ENCODE measurements around the gene HS3ST6. TPM values are rescaled to one million over a fixed set of nuclear protein-coding genes. Genes with fewer than 3 reads are reported as not detected.
"Not testable (repeated sequence)": the region's sequence is repeated elsewhere in the genome, so short reads cannot be mapped to it uniquely, and the experiment has no call there.

The HS3ST6 gene
- total RNA-seq, 1 experiment from 2014 or later = not detected

DNA sequence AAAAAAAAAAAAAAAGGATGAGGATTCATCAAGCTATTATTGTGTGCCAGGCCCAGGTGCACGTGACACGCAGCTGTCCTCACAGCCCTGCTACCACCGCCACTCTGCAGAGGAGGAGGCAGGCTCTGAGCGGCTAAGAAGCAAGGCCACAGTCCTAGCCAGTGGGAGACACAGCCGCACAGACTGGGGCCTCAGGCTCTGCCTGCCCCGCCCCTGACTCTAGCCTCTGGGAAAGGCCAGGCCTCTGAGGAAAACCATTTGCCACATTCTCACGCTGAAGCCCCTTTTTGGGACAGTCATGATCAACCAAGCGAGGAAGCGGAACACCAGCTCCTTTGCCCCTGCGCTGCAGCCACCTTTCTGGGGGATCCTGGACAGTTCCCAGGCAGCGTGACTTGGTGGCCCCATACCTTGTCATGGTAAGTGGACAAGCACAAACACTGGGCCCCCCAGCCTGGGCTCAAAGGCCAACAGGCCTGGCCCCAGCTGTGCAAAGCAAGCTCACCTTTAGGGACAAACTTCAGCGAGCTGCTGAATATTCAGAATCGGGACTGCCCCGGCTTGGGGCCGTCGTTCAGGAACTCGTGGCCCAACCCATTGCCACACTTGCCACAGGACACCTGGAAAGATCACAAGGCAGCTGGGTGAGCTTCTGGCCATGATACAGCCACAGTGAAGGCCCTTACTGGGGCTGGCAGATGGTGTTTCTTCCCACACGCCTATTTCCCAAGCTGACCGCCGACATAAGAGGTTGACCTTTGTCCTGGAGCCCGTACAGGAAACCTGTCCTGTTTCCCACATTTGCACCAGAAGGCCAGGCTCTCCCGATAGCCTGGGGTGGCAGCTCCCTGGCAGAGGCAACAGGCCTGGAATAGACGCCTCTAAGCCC, 22.3 kb upstream of the HS3ST6 start:
- no peaks in the 10 kb centered on the region for H3K27me3 ChIP-seq (replicated peaks; ENCODE audit: control insufficient read depth, insufficient read depth, low read length)
- no peaks in the 10 kb centered on the region; the same call in none of the 2 replicates for H3K36me3 ChIP-seq (ENCODE audit: control insufficient read depth, insufficient read depth, low read length)
- no peaks in the 10 kb centered on the region for H3K9me3 Mint-ChIP-seq (ENCODE audit: unreplicated experiment)
- peaks cover 34% of the 10 kb centered on the region for H3K36me3 Mint-ChIP-seq (ENCODE audit: insufficient read depth, unreplicated experiment)
- POLR2A ChIA-PET = interaction anchor here (0.7 to 1.6 kb wide), 4 partner anchors 20 to 215 kb away, joined by 3 to 29 read pairs (median 4); partner anchors contain the start of genes RPS2 and TRAF7
- peak overlapping the region; percentile 24 for H3K4me3 ChIP-seq (ENCODE audit: low read depth, low read length)
- no TSS peak for BruUV-seq (replicated peaks)
- H3K27me3 Mint-ChIP-seq (ENCODE audit: insufficient read depth, unreplicated experiment) = no peaks in the 10 kb centered on the region
- H3K4me1 ChIP-seq = peaks cover 28% of the 10 kb centered on the region
- H3K9me3 ChIP-seq = no peaks in the 10 kb centered on the region
- H3K4me1 Mint-ChIP-seq (ENCODE audit: low read depth, unreplicated experiment) = no peaks in the 10 kb centered on the region
- TF ChIP-seq, protein P1, sequence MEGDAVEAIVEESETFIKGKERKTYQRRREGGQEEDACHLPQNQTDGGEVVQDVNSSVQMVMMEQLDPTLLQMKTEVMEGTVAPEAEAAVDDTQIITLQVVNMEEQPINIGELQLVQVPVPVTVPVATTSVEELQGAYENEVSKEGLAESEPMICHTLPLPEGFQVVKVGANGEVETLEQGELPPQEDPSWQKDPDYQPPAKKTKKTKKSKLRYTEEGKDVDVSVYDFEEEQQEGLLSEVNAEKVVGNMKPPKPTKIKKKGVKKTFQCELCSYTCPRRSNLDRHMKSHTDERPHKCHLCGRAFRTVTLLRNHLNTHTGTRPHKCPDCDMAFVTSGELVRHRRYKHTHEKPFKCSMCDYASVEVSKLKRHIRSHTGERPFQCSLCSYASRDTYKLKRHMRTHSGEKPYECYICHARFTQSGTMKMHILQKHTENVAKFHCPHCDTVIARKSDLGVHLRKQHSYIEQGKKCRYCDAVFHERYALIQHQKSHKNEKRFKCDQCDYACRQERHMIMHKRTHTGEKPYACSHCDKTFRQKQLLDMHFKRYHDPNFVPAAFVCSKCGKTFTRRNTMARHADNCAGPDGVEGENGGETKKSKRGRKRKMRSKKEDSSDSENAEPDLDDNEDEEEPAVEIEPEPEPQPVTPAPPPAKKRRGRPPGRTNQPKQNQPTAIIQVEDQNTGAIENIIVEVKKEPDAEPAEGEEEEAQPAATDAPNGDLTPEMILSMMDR (IDR thresholded peaks at IDR 0.05; ENCODE audit: insufficient read depth in 1 of 2, low read depth in 1 of 2, low read length in 1 of 2, severe bottlenecking in 1 of 2, unreplicated experiment in 1 of 2) = no peak
- H3K4me3 Mint-ChIP-seq (ENCODE audit: unreplicated experiment) = peak overlapping the region; percentile 87
- CTCF ChIA-PET = interaction anchor here (0.6 to 2.0 kb wide), 7 partner anchors 8 to 375 kb away, joined by 3 to 9 read pairs (median 3); partner anchors contain the start of genes GFER and NUBP2
- H3K27ac Mint-ChIP-seq (ENCODE audit: unreplicated experiment) = peak overlapping the region; percentile 61
- intact Hi-C loops (cut with micrococcal nuclease; ENCODE audit: unreplicated experiment) = no loop called here
- peak; percentile 51 to 76 for DNase-seq

DNA sequence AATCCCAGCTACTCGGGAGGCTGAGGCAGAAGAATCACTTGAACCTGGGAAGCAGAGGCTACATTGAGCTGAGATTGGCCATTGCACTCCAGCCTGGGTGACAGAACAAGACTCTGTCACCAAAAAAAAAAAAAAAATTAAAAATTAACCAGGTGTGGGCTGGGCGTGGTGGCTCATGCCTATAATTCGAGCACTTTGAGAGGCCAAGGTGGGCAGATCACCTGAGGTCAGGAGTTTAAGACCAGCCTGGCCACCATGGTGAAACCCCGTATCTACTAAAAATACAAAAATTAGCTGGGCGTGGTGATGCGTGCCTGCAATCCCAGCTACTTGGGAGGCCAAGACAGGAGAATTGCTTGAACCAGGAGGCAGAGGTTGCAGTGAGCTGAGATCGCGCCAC, 21.6 kb upstream of the HS3ST6 start:
- H3K9me3 ChIP-seq; H3K36me3 ChIP-seq (ENCODE audit: control insufficient read depth, insufficient read depth, low read length); intact Hi-C loops (cut with micrococcal nuclease; ENCODE audit: unreplicated experiment); H3K9me3 Mint-ChIP-seq (ENCODE audit: unreplicated experiment); DNase-seq; H3K27me3 Mint-ChIP-seq (ENCODE audit: insufficient read depth, unreplicated experiment); H3K4me1 Mint-ChIP-seq (ENCODE audit: low read depth, unreplicated experiment); H3K27ac Mint-ChIP-seq (ENCODE audit: unreplicated experiment); H3K27me3 ChIP-seq (replicated peaks; ENCODE audit: control insufficient read depth, insufficient read depth, low read length); H3K4me3 ChIP-seq (ENCODE audit: low read depth, low read length): not testable (repeated sequence)
- BruUV-seq (replicated peaks) = TSS peak; percentile 11
- ChIA-PET POLR2A (interaction anchor here (0.7 to 1.6 kb wide), 2 partner anchors 25 to 216 kb away, joined by 3 to 29 read pairs; partner anchors contain the start of genes RPS2 and TRAF7), CTCF (interaction anchor here (0.6 to 2.0 kb wide), 3 partner anchors 11 to 157 kb away, joined by 3 to 9 read pairs (median 4); partner anchors contain the start of gene NUBP2)
- peaks cover 28% of the 10 kb centered on the region for H3K4me1 ChIP-seq
- Mint-ChIP-seq H3K36me3 (ENCODE audit: insufficient read depth, unreplicated experiment) (peaks cover 34% of the 10 kb centered on the region), H3K4me3 (ENCODE audit: unreplicated experiment) (peak overlapping the region; percentile 87)

DNA sequence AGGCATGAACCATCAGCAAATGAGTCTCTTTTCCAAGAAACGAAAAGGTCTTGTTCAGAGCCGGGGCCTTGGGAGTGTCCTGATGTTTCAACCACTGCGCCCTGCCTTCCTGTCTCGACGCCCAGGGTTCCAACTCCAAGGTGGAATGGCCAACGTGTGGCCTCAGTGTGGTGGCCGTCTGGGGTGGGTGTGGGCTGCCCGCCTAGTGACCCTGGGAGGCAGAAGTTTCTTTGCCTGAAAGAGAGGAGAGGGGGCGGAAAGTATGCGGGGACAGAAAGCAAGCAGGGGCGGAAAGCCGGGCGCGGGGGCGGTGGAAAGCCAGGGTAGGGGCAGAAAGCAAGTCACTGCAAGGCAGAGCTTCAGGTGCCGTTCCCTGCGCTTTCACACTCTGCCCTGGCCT, 20.7 kb upstream of the HS3ST6 start:
- Histone ChIP-seq H3K4me1 (peaks cover 28% of the 10 kb centered on the region), H3K4me3 (ENCODE audit: low read depth, low read length) (no peak overlapping the region), H3K36me3 (ENCODE audit: control insufficient read depth, insufficient read depth, low read length) (no peaks in the 10 kb centered on the region; the same call in none of the 2 replicates), H3K9me3 (no peaks in the 10 kb centered on the region), H3K27me3 (replicated peaks; ENCODE audit: control insufficient read depth, insufficient read depth, low read length) (no peaks in the 10 kb centered on the region)
- intact Hi-C loops (cut with micrococcal nuclease; ENCODE audit: unreplicated experiment) = no loop called here
- DNase-seq = no peak
- Mint-ChIP-seq H3K27ac (ENCODE audit: unreplicated experiment) (no peak overlapping the region), H3K4me1 (ENCODE audit: low read depth, unreplicated experiment) (no peaks in the 10 kb centered on the region), H3K9me3 (ENCODE audit: unreplicated experiment) (no peaks in the 10 kb centered on the region), H3K36me3 (ENCODE audit: insufficient read depth, unreplicated experiment) (peaks cover 34% of the 10 kb centered on the region), H3K27me3 (ENCODE audit: insufficient read depth, unreplicated experiment) (no peaks in the 10 kb centered on the region), H3K4me3 (ENCODE audit: unreplicated experiment) (no peak overlapping the region)
- BruUV-seq (replicated peaks) = no TSS peak
- TF ChIP-seq, protein P1 (IDR thresholded peaks at IDR 0.05; ENCODE audit: insufficient read depth in 1 of 2, low read depth in 1 of 2, low read length in 1 of 2, severe bottlenecking in 1 of 2, unreplicated experiment in 1 of 2) = no peak
- CTCF ChIA-PET = no interaction called here
- POLR2A ChIA-PET = no interaction called here

Data from Caco-2 (cell line).